ENCODE data around the gene MINAR1. TPM values are rescaled to one million over a fixed set of nuclear protein-coding genes. Genes with fewer than 3 reads are reported as not detected.
A peak's percentile ranks its signal among the peaks of the same experiment; 100 is the strongest.

MINAR1 gene
- total RNA-seq, 1 donor from 2014 or later = 1.7 TPM

GRCh38 chr15:79454063-79454462 lies 21.9 kb downstream of the MINAR1 start:
- no peaks in the 10 kb centered on the region for H4K20me1 ChIP-seq (ENCODE audit: insufficient read depth, low read length)
- no peak overlapping the region for H3K27ac Mint-ChIP-seq (ENCODE audit: unreplicated experiment)
- DNase-seq (ENCODE audit: low read depth) = no peak
- no peaks in the 10 kb centered on the region for H3K36me3 ChIP-seq (ENCODE audit: insufficient read depth, low read length)
- H3K27me3 Mint-ChIP-seq (ENCODE audit: low read depth, unreplicated experiment) = no peaks in the 10 kb centered on the region
- H3K4me1 Mint-ChIP-seq (ENCODE audit: low read depth, unreplicated experiment) = no peaks in the 10 kb centered on the region
- TF ChIP-seq CTCF (IDR thresholded peaks at IDR 0.05; ENCODE audit: insufficient read depth, low read depth, low read length) = no peak
- TF ChIP-seq EZH2 (IDR thresholded peaks at IDR 0.05; ENCODE audit: insufficient read depth, low read length) = no peak
- no peaks in the 10 kb centered on the region for H3K4me1 ChIP-seq (ENCODE audit: insufficient read depth, low read length)
- H3K9ac ChIP-seq (ENCODE audit: low read length) = no peak overlapping the region
- no peak for FAIRE-seq
- H3K27me3 ChIP-seq (ENCODE audit: insufficient read depth, low read length) = no peaks in the 10 kb centered on the region
- H2AFZ ChIP-seq (ENCODE audit: low read depth, low read length) = no peak overlapping the region
- H3K27ac ChIP-seq (ENCODE audit: low read depth, low read length) = no peak overlapping the region
- no peak overlapping the region for H3K4me2 ChIP-seq (ENCODE audit: low read length)
- H3K4me3 Mint-ChIP-seq (ENCODE audit: unreplicated experiment) = no peak overlapping the region
- peaks cover 7% of the 10 kb centered on the region for H3K36me3 Mint-ChIP-seq (ENCODE audit: low read depth, unreplicated experiment)
- no peaks in the 10 kb centered on the region for H3K9me3 ChIP-seq (ENCODE audit: insufficient read depth, low read depth, low read length)
- H3K9me3 Mint-ChIP-seq (ENCODE audit: unreplicated experiment) = peaks cover 4% of the 10 kb centered on the region
- H3K79me2 ChIP-seq (ENCODE audit: insufficient read depth, low read length) = no peaks in the 10 kb centered on the region
- no peak overlapping the region for H3K4me3 ChIP-seq (ENCODE audit: insufficient read depth, low read depth, low read length)

- Histone ChIP-seq H3K9ac (ENCODE audit: low read length) (no peak overlapping the region), H2AFZ (ENCODE audit: low read depth, low read length) (no peak overlapping the region), H3K36me3 (ENCODE audit: insufficient read depth, low read length) (no peaks in the 10 kb centered on the region), H3K27ac (ENCODE audit: low read depth, low read length) (no peak overlapping the region), H3K4me3 (ENCODE audit: insufficient read depth, low read depth, low read length) (no peak overlapping the region), H3K9me3 (ENCODE audit: insufficient read depth, low read depth, low read length) (no peaks in the 10 kb centered on the region), H3K27me3 (ENCODE audit: insufficient read depth, low read length) (no peaks in the 10 kb centered on the region), H4K20me1 (ENCODE audit: insufficient read depth, low read length) (no peaks in the 10 kb centered on the region), H3K79me2 (ENCODE audit: insufficient read depth, low read length) (no peaks in the 10 kb centered on the region), H3K4me2 (ENCODE audit: low read length) (no peak overlapping the region), H3K4me1 (ENCODE audit: insufficient read depth, low read length) (no peaks in the 10 kb centered on the region)
- Mint-ChIP-seq H3K27me3 (ENCODE audit: low read depth, unreplicated experiment) (peaks cover 2% of the 10 kb centered on the region), H3K27ac (ENCODE audit: unreplicated experiment) (no peak overlapping the region), H3K36me3 (ENCODE audit: low read depth, unreplicated experiment) (peaks cover 7% of the 10 kb centered on the region), H3K4me1 (ENCODE audit: low read depth, unreplicated experiment) (no peaks in the 10 kb centered on the region), H3K9me3 (ENCODE audit: unreplicated experiment) (peaks cover 4% of the 10 kb centered on the region), H3K4me3 (ENCODE audit: unreplicated experiment) (no peak overlapping the region)
- no peak for TF ChIP-seq CTCF (IDR thresholded peaks at IDR 0.05; ENCODE audit: insufficient read depth, low read depth, low read length)
- no peak for TF ChIP-seq EZH2 (IDR thresholded peaks at IDR 0.05; ENCODE audit: insufficient read depth, low read length)
- DNase-seq (ENCODE audit: low read depth) (peak; percentile 78), FAIRE-seq (peak; percentile 45)
Observed at GRCh38 chr15:79455361-79455760, 23.2 kb downstream of the MINAR1 start.

GRCh38 chr15:79455943-79456342 lies 23.8 kb downstream of the MINAR1 start:
- FAIRE-seq (no peak), DNase-seq (ENCODE audit: low read depth) (no peak)
- Histone ChIP-seq H3K9ac (ENCODE audit: low read length) (no peak overlapping the region), H3K27ac (ENCODE audit: low read depth, low read length) (no peak overlapping the region), H2AFZ (ENCODE audit: low read depth, low read length) (no peak overlapping the region), H4K20me1 (ENCODE audit: insufficient read depth, low read length) (no peaks in the 10 kb centered on the region), H3K79me2 (ENCODE audit: insufficient read depth, low read length) (no peaks in the 10 kb centered on the region), H3K4me1 (ENCODE audit: insufficient read depth, low read length) (no peaks in the 10 kb centered on the region), H3K36me3 (ENCODE audit: insufficient read depth, low read length) (no peaks in the 10 kb centered on the region), H3K4me2 (ENCODE audit: low read length) (no peak overlapping the region), H3K4me3 (ENCODE audit: insufficient read depth, low read depth, low read length) (no peak overlapping the region), H3K9me3 (ENCODE audit: insufficient read depth, low read depth, low read length) (no peaks in the 10 kb centered on the region), H3K27me3 (ENCODE audit: insufficient read depth, low read length) (no peaks in the 10 kb centered on the region)
- Mint-ChIP-seq H3K27ac (ENCODE audit: unreplicated experiment) (no peak overlapping the region), H3K4me3 (ENCODE audit: unreplicated experiment) (no peak overlapping the region), H3K27me3 (ENCODE audit: low read depth, unreplicated experiment) (peaks cover 8% of the 10 kb centered on the region), H3K4me1 (ENCODE audit: low read depth, unreplicated experiment) (no peaks in the 10 kb centered on the region), H3K9me3 (ENCODE audit: unreplicated experiment) (peaks cover 4% of the 10 kb centered on the region), H3K36me3 (ENCODE audit: low read depth, unreplicated experiment) (peaks cover 7% of the 10 kb centered on the region)
- TF ChIP-seq CTCF (IDR thresholded peaks at IDR 0.05; ENCODE audit: insufficient read depth, low read depth, low read length) (no peak), EZH2 (IDR thresholded peaks at IDR 0.05; ENCODE audit: insufficient read depth, low read length) (no peak)

Measured in astrocyte (in vitro differentiated cells and primary cell).